ENCODE data around the gene CDH24. TPM values are rescaled to one million over a fixed set of nuclear protein-coding genes. Genes with fewer than 3 reads are reported as not detected.

The CDH24 gene
- total and polyA plus RNA-seq, 9 of the 15 experiments (the other 6 are each of a cell fraction or from before 2014, with no cell fraction given): 0.04 to 16.2 (median 4.9) TPM

DNA sequence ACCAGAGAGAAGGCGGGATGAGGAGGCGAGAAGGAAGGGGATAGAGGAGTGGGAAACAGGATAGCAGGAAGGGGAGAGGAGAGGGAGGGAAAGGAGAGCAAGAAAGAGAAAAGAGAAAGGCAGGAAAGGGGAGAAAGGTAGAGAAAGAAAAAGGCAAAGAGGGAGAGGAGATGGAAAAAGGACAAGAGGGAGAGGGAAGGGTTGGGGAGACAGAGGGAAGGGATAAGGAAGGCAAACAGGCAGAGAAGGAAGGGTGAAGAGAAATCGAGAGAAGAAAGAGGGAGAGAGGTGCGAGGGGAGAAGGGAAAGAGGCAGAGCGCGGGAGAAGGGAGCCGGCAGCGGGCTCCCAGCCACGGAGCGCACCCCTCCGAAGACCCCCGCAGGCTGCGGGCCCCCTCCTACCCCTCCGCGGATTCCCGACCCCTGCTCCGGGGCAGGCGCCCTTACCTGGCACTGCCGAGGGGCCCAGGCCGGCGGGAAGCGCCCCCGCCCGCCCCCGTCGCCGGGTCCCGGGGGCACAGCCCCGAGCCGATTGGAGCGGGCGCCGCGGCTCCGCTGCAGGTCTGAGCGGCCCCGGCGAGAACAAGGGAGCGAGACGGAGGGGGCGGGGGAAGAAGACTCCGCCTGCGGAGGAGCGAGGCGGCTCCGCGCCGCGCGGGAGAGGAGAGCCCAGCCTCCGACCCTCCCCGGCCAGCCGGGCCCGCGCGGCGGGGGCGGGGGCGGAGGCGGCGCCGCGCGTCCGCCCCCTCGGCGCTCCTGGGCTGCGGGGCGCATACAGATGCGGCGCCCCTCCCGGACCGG lies at the start of gene CDH24 (continued):
- TF ChIP-seq, protein P1, sequence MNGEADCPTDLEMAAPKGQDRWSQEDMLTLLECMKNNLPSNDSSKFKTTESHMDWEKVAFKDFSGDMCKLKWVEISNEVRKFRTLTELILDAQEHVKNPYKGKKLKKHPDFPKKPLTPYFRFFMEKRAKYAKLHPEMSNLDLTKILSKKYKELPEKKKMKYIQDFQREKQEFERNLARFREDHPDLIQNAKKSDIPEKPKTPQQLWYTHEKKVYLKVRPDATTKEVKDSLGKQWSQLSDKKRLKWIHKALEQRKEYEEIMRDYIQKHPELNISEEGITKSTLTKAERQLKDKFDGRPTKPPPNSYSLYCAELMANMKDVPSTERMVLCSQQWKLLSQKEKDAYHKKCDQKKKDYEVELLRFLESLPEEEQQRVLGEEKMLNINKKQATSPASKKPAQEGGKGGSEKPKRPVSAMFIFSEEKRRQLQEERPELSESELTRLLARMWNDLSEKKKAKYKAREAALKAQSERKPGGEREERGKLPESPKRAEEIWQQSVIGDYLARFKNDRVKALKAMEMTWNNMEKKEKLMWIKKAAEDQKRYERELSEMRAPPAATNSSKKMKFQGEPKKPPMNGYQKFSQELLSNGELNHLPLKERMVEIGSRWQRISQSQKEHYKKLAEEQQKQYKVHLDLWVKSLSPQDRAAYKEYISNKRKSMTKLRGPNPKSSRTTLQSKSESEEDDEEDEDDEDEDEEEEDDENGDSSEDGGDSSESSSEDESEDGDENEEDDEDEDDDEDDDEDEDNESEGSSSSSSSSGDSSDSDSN (IDR thresholded peaks at IDR 0.05; ENCODE audit: borderline replicate concordance in 1 of 2, low read depth in 2 of 2, low read length in 2 of 2): peak; percentile 56 to 77; a peak in 2 of 4 replicates
- TF ChIP-seq U2AF1 (optimal IDR thresholded peaks at IDR 0.05; ENCODE audit: low read depth, low read length) (no peak), ZNF77 (CRISPR knock-in tag; IDR thresholded peaks at IDR 0.05) (no peak), THRAP3 (IDR thresholded peaks at IDR 0.05; ENCODE audit: borderline replicate concordance) (0 out of 2 replicates have a peak, but pooled peaks have one; percentile 77), FOXK2 (conservative IDR thresholded peaks at IDR 0.05 in 1 of 2, IDR thresholded peaks at IDR 0.05 in 1 of 2; ENCODE audit: low read depth in 2 of 2) (peak in 1 of 2 experiments; percentile 22; a peak in 1 of 4 replicates), ZNF384 (IDR thresholded peaks at IDR 0.05; ENCODE audit: low read depth, low read length) (no peak), JUND (IDR thresholded peaks at IDR 0.05; ENCODE audit: borderline replicate concordance, low read depth, low read length) (no peak), JUND (tag; IDR thresholded peaks at IDR 0.05; ENCODE audit: borderline replicate concordance, low read depth, low read length) (no peak), RAD51 (IDR thresholded peaks at IDR 0.05; ENCODE audit: borderline replicate concordance, low read depth) (no peak), TOE1 (IDR thresholded peaks at IDR 0.05; ENCODE audit: borderline replicate concordance) (peak; percentile 34; the same call in 1 of the 2 replicates), TOE1 (CRISPR knock-in tag; IDR thresholded peaks at IDR 0.05; ENCODE audit: borderline replicate concordance, low read depth) (no peak), RUNX1 (IDR thresholded peaks at IDR 0.05; ENCODE audit: low read depth) (no peak), ZNF561 (CRISPR knock-in tag; conservative IDR thresholded peaks at IDR 0.05) (no peak)
- TF ChIP-seq, protein P2, sequence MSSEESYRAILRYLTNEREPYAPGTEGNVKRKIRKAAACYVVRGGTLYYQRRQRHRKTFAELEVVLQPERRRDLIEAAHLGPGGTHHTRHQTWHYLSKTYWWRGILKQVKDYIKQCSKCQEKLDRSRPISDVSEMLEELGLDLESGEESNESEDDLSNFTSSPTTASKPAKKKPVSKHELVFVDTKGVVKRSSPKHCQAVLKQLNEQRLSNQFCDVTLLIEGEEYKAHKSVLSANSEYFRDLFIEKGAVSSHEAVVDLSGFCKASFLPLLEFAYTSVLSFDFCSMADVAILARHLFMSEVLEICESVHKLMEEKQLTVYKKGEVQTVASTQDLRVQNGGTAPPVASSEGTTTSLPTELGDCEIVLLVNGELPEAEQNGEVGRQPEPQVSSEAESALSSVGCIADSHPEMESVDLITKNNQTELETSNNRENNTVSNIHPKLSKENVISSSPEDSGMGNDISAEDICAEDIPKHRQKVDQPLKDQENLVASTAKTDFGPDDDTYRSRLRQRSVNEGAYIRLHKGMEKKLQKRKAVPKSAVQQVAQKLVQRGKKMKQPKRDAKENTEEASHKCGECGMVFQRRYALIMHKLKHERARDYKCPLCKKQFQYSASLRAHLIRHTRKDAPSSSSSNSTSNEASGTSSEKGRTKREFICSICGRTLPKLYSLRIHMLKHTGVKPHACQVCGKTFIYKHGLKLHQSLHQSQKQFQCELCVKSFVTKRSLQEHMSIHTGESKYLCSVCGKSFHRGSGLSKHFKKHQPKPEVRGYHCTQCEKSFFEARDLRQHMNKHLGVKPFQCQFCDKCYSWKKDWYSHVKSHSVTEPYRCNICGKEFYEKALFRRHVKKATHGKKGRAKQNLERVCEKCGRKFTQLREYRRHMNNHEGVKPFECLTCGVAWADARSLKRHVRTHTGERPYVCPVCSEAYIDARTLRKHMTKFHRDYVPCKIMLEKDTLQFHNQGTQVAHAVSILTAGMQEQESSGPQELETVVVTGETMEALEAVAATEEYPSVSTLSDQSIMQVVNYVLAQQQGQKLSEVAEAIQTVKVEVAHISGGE (CRISPR knock-in tag; IDR thresholded peaks at IDR 0.05): no peak
- TF ChIP-seq, protein P3, sequence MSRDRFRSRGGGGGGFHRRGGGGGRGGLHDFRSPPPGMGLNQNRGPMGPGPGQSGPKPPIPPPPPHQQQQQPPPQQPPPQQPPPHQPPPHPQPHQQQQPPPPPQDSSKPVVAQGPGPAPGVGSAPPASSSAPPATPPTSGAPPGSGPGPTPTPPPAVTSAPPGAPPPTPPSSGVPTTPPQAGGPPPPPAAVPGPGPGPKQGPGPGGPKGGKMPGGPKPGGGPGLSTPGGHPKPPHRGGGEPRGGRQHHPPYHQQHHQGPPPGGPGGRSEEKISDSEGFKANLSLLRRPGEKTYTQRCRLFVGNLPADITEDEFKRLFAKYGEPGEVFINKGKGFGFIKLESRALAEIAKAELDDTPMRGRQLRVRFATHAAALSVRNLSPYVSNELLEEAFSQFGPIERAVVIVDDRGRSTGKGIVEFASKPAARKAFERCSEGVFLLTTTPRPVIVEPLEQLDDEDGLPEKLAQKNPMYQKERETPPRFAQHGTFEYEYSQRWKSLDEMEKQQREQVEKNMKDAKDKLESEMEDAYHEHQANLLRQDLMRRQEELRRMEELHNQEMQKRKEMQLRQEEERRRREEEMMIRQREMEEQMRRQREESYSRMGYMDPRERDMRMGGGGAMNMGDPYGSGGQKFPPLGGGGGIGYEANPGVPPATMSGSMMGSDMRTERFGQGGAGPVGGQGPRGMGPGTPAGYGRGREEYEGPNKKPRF (IDR thresholded peaks at IDR 0.05; ENCODE audit: low read depth, low read length): no peak
- TF ChIP-seq, protein P4, sequence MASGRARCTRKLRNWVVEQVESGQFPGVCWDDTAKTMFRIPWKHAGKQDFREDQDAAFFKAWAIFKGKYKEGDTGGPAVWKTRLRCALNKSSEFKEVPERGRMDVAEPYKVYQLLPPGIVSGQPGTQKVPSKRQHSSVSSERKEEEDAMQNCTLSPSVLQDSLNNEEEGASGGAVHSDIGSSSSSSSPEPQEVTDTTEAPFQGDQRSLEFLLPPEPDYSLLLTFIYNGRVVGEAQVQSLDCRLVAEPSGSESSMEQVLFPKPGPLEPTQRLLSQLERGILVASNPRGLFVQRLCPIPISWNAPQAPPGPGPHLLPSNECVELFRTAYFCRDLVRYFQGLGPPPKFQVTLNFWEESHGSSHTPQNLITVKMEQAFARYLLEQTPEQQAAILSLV (tag; IDR thresholded peaks at IDR 0.05): no peak
- TF ChIP-seq, protein P5, sequence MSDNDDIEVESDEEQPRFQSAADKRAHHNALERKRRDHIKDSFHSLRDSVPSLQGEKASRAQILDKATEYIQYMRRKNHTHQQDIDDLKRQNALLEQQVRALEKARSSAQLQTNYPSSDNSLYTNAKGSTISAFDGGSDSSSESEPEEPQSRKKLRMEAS (CRISPR knock-in tag; IDR thresholded peaks at IDR 0.05): no peak
